Measurements from ENCODE around the gene CLEC5A.
"Not testable (repeated sequence)": the region's sequence is repeated elsewhere in the genome, so short reads cannot be mapped to it uniquely, and the experiment has no call there.

The CLEC5A gene

GRCh38 chr7:141986923-141987322, 40.1 kb upstream of the CLEC5A start:
- no peak for TF ChIP-seq CTCF (IDR thresholded peaks at IDR 0.05; ENCODE audit: low read length, missing control alignments)
- no peak for DNase-seq (ENCODE audit: low read depth)
- H3K4me3 ChIP-seq (replicated peaks; ENCODE audit: low read depth, low read length) = no peak overlapping the region

GRCh38 chr7:141985926-141986325, 39.2 kb upstream of the CLEC5A start:
- DNase-seq (ENCODE audit: low read depth); H3K4me3 ChIP-seq (replicated peaks; ENCODE audit: low read depth, low read length): not testable (repeated sequence)

DNA sequence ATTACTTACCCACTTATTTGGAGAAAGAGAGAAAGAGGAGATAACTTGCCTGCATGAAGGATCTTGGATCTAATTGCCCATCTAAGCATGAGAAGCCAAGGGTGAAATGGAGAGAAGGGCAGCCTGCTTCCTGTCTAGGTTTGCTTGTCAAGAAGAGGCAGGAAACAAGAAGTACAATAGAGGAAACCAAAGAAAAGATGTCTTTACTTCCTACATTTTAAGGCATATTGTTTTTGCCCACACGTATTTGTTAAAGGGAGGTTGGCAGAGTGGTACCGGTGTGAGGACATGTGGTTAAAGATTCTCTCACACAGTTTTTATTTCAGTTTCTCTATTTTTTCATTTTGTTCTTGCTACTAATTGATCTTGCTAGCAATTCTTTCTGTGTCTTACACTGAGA, 32.8 kb upstream of the CLEC5A start:
- H3K4me3 ChIP-seq (replicated peaks; ENCODE audit: low read depth, low read length) = no peak overlapping the region
- no peak for DNase-seq (ENCODE audit: low read depth)
- TF ChIP-seq CTCF (IDR thresholded peaks at IDR 0.05; ENCODE audit: low read length, missing control alignments) = no peak

DNA sequence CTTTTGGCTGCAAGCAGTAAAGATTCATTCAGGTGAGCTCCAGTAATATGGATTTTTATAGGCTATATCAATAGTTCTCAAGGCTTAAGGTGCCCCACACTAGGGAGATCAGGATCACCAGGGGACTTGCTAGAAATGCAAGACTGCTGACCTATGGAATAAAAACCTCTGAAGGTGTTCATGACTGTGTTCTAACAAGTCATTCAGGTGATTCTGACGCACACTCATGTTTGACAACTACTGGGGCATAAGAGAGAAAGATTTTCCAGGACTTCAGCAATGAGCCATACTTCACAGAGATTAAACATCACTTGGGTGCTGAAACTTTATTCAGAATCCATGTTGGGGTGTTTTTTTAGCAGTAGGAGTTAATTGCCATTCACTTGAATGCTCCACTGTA, 31.6 kb upstream of the CLEC5A start:
- DNase-seq (ENCODE audit: low read depth) = no peak
- no peak overlapping the region for H3K4me3 ChIP-seq (replicated peaks; ENCODE audit: low read depth, low read length)
- TF ChIP-seq CTCF (IDR thresholded peaks at IDR 0.05; ENCODE audit: low read length, missing control alignments) = no peak

DNA sequence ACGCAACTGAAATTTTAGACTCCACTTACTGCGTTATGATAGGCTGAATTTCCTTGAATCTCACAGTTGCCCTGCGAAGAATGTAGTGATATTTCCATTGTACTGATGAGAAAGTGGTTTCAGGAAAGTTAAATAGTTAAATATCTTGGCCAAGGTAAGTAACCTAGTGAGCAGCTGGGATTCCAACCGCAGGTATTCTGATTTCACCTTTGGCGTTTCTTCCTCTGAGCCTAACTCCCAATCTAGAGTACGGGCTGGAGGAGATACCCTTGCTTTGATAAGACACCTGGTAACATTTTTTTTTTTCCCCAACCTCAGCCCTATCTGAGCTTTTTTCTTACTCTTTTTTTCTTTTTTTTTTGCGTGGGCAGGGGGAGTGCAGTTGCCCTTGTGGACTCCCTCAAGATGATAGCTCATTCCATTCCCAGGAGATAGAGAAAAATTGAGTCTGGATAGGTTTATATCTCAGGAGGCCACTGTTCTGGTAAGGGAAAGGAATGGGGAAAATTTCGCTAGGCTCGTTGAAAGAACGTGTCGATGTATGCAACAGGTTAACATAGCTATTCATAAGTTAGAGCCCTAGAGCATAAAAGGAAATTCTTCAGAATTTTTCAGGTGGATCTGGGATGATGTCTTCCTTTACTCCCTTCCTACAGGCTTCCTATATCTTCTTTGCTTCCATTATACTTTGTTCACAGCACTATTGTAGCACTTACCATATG, 29.9 kb upstream of the CLEC5A start:
- TF ChIP-seq CTCF (IDR thresholded peaks at IDR 0.05; ENCODE audit: low read length, missing control alignments) = no peak
- no peak for DNase-seq (ENCODE audit: low read depth)
- no peak overlapping the region for H3K4me3 ChIP-seq (replicated peaks; ENCODE audit: low read depth, low read length)

- peak; percentile 53 for TF ChIP-seq CTCF (IDR thresholded peaks at IDR 0.05; ENCODE audit: low read length, missing control alignments)
- H3K4me3 ChIP-seq (replicated peaks; ENCODE audit: low read depth, low read length) = no peak overlapping the region
- peak; percentile 29 for DNase-seq (ENCODE audit: low read depth)
These were observed 29.2 kb upstream of the CLEC5A start for GRCh38 chr7:141975806-141976523.

DNA sequence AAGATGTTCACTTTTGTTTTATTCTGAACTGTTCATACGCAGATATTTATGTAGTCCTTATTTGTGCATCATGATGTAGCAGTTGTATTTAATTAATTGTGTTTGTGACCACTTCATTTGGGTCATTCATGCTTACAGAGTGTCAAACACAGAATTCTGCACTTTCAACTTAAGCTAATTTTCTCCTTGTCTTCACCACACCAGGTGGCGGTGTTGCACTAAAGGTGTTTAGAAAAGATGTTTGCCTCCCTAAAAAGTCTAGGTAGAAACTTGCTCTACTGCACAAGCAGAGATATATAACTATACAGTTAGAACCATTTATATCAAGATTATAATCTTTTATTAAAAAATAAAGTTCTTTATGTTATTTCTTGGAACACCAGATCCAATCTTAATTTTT, 28.1 kb upstream of the CLEC5A start:
- DNase-seq (ENCODE audit: low read depth) = no peak
- no peak overlapping the region for H3K4me3 ChIP-seq (replicated peaks; ENCODE audit: low read depth, low read length)
- no peak for TF ChIP-seq CTCF (IDR thresholded peaks at IDR 0.05; ENCODE audit: low read length, missing control alignments)
